NCI-H1436 (cell line): ENCODE results near the gene BIVM.
"Not testable (repeated sequence)": the region's sequence is repeated elsewhere in the genome, so short reads cannot be mapped to it uniquely, and the experiment has no call there.

Source experiments
- DNase-seq: peaks from one replicate; lab custom pipeline; 2025; lab: John Stamatoyannopoulos, UW

Gene BIVM

GRCh38 chr13:102798581-102799425, at the start of gene BIVM, which contains the start of gene POGLUT2:
TSS of gene BIVM (plus strand) at chr13:102799119. CDS start at chr13:102807268, 8,149 bp downstream.
TSS of gene POGLUT2 (minus strand) at chr13:102798976. CDS start at chr13:102798670, 306 bp downstream.
- peak; percentile 80 for DNase-seq

- DNase-seq = no peak
Measured at GRCh38 chr13:102751886-102752285, 47.0 kb upstream of the BIVM start.

DNA sequence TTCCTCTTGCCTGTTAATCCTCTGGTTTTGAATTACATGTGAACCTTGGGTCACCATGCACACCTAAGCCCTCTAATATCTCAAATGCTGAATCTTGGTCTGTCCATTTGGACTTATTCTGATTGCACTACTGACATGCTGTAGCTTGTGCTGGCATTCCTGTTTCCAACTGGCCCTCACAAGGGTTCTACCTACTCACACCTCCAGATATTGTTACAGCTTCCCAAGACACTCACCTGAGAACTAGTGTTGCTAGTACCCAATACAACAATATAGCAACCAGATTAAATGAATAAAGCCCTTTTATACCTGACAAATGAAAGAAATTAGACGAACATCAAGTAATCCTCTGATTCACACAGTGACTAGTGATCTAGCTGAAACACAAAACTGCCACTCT, 41.9 kb upstream of the BIVM start:
- no peak for DNase-seq

GRCh38 chr13:102758842-102759241, 40.1 kb upstream of the BIVM start:
- no peak for DNase-seq

- DNase-seq = no peak
Measured at GRCh38 chr13:102761071-102761470, 37.8 kb upstream of the BIVM start.

DNA sequence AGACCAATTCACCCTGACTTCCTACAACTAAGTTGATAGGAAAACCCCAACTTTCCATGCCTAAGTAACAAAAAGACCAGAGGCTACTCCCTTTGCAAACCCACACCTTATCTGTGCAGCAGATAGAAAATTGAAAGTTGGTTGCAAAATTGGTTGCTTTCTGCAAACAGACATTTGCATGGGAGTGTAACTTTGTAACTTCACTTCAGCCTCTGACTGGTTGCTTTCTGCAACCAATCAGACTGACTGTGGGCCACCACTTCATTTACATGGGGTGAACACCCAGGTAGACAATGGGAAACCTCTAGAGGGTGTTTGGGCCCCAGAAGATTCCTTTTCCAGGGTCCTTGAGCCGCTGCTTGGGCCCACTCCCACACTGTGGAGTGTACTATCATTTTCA, 35.2 kb upstream of the BIVM start:
- DNase-seq = no peak

DNA sequence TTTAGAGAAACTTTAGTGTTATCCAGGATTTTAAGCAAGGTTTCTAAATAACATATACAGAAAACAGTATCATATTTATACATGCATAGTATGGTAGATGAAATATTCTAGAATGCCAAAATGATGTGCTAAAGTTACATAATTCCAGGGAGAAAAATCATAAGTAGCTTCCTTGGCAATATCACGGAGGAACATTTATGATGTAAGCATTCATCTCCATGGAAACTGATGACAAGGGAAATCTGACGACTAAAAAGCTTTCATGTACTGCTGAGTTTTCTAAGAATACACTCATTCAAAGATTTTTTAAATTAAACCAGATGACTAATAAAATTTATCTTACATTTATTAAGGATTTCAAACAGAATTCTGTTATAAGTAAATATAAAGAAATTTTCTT, 30.0 kb upstream of the BIVM start:
- DNase-seq = no peak

GRCh38 chr13:102769679-102770078, 29.2 kb upstream of the BIVM start:
- no peak for DNase-seq

DNA sequence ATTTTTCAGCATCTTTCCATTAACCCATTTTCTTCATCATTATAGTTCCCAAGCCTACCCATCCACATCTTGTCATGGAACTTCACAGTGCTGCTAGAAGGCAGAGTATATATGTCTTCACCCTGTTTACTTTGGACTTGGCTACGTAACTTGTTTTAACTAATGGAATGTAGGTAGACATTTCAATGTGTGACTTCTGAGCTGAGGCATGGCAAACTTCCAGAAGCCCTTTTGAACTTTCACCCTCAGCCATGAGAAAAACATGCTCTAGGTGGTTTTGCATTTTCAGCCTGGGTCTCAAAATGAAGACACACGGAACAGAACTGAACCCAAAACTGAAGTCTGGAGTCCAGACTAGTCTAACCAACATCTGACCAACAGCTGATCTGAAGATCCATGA, 28.5 kb upstream of the BIVM start:
- DNase-seq = no peak

GRCh38 chr13:102771298-102772041, 27.4 kb upstream of the BIVM start:
- DNase-seq = no peak

DNA sequence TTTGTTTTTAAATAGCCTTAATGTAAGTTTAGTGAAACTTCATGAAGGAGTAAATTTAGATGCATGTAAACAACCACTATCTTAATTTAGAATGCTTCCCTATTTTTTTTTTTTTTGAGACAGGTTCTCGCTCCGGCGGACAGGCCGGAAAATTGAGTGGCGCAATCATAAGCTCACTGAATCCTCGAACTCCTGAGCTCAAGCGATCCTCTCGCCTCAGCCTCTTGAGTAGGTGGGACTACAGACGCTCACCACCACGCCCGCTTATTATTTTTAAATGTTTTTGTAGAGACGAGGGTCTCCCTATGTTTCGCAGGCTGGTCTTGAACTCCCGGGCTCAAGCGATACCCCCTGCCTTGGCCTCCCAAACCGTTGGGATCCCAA, 26.9 kb upstream of the BIVM start:
- no peak for DNase-seq

DNA sequence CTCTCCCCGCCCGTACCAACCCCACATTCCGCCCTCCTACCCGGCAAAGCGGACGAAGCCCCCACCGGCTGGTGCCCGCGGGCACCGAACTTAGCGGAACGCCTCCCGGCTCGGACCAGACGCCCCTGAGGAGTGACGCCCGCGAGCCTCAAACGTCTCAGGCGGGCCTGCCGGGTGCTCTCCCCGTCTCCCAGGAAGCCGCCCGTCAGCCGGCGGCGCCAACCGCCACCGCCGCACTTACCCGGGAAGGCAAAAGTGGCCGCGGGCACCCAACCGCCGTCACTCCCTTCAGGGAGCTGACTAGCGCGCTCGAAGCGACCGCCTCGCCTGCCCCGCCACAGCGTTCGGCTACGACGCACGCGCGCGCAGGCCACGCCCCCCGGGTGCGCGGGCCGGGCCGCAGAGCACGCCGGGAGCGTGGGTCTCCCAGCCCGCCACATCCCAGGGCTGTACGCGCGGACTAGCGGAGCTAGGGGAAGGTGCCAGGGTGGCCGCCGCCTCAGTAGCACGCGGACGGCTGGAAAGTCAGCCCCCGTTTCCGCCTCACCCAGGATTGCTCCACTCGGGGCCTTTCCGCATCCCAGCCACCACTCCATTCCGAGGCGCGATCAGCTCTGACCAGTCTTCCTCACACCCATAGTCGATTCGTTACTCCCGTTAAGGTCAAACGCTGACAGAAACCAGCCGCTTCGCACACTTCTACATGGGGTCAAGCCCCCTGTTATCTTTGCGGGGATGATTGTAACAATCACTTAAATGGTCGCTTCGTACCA, 25.3 kb upstream of the BIVM start, which contains the start of gene TEX30:
Gene TEX30, minus strand, starts transcription at position 346 of the 773 bp plus-strand sequence. CDS start 3,760 bp downstream, outside the sequence.
- DNase-seq = peak; percentile 78

DNA sequence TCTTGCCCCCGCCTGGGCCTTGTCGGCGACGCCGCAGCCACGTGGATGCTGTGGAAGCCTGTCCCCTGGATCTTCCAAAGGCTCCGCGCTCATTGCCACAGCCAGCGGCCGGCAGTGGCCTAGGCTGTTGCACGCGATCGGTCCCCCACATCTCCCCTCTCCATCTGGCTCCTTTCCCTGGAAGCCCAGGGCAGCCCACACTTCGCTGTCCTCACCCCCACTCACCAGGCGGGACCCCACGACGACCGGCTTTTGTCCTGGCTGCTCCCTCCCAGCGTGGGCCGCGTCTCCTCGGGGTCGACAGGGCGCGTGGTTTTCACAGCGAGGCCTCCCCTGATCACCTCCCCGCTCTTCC, 24.7 kb upstream of the BIVM start:
- DNase-seq = no peak

DNA sequence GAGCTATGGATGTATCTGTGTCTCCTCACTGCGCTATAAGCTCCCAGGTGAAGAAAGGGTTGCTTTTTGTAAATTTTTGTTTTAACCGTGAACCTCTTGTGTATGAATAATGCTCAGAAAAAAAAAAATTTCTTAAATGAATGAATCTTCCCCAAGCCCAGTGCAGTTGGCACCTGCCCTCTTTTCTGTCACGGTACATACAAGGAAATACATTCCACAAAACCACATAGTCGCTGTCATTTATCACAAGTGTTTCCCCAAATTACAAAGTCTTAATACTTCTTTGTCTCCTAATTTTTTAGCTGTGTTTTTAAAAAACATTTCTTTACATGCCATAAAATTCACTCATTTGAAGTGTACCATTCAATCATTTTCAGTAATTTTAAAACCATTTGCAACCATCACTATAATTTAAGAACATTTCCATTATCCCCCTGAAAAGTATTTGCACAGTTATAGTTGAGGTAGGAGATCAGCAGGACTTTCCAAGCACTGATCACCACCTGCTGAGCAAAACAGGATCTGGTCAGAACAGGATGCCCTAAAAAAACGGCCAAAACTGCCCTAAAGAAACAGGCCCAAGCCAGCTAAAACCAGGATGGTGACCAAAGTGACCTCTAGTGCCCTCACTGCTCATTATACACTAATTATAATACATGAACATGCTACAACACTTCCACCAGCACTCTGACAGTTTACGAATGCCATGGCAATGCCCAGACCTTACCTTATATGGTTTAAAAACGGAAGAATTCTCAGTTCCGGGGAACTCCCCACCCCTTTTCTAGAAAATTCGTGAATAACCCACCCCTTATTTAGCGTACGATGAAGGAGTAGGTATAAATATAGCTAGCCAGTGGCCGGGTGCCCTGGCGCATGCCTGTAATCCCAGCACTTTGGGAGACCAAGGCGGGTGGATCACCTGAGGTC, 24.1 kb upstream of the BIVM start:
- no peak for DNase-seq

DNA sequence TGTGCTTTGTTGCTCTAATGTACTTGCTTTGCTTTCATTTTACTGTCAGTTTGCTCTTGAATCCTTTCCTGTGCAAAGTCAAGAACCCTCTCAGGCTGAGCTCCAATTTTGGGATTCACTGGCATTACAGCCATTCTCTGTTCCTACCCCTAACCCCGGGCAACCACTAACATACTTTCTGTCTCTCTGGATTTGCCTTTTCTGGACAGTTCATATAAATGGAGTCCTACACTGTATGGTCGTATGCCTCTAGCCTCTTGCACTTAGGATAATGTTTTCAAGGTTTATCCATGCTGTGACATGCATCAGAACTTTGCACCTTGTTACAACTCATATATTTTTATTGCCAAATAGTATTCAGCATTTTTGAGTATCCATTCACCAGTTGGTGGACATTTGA, 22.6 kb upstream of the BIVM start:
- no peak for DNase-seq

DNA sequence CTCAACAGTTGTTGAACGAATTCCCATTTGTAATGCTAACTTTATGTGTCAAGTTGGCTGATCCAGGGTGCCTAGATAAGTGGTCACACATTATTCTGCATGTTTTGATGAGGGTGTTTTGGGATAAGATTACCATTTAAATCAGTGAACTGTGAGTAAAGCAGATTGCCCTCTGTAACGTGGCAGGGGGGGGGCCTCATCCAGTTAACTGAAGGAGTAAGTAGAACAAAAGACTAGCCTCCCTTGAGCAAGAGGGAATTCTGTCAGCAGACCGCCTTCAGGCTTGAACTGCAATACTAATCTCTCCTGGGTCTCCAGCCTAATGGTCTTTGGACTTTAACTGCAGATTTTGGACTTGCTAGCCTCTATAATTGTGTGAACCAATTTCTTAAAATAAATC, 21.2 kb upstream of the BIVM start:
- no peak for DNase-seq

DNA sequence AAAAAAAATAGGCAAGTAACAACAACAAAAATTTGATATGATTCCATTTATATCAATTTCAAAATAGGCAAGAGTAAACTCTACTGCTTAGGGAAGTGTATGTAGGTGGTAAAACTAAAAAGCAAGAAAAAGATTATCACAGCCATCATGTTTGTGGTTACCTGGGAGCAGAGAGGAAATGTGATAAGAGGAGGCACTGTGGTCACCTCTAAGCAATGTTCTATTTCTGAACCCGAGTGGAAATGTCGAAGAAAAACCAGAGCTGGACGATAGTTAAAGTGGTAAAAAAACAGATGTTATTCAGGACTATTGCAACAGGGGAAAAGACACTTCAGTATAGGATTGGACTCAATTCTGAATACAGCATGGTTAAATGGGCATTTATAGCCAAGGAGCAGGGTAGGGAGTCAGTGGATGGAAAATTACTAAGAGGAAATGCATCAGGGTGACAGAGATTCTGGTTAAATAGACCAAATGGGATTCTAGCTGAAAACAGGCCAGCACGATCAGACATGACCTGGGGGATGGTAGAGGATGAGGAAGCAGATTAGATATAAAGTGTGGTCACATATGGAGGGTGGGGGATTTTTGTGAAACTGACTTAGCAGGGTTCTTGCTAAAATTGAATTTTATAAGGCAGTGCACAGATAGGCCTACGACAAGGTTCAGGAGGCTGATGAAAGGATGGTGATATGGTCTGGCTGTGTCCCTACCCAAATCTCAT, 19.3 kb upstream of the BIVM start:
- DNase-seq = no peak

GRCh38 chr13:102780656-102781055, 18.3 kb upstream of the BIVM start:
- DNase-seq = not testable (repeated sequence)

DNA sequence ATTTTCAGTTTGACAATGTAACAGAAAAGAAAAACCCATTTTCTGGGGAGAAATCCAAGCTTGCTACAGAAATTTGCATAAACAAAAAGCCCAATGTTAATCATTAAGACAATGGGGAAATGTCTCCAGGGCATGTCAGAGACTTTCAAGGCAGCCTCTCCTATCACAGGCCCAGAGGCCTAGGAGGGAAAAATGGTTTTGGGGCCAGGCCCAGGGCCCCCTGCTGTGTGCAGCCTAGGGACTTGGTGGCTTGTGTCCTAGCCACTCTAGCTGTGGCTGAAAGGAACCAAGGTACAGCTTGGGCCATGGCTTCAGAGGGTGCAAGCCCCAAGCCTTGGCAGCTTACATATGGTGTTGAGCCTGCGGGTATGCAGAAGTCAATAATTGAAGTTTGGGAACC, 17.3 kb upstream of the BIVM start:
- no peak for DNase-seq

- DNase-seq = no peak
Measured at GRCh38 chr13:102784483-102784882, 14.4 kb upstream of the BIVM start.

DNA sequence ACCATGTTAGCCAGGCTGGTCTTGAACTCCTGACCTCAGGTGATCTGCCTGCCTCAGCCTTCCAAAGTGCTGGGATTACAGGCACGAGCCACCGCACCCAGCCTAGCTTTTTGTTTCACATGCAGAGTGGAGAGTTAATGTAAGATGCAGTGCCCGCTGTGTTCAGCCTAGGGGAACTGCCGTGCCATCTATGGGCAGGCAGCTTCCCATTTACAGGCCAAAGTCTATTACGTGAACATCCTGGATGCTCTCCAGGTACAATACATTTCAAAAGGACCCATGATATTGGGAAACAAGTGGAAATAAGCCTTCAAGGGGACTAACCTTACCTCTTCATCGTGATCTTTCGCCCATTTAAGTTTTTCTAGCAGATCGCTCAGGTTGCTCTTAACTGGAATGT, 10.2 kb upstream of the BIVM start:
- DNase-seq = no peak
